T-helper 9 cell (primary cell): ENCODE data around the gene GLI1.
"Not testable (repeated sequence)": the region's sequence is repeated elsewhere in the genome, so short reads cannot be mapped to it uniquely, and the experiment has no call there.

Experiments used
- DNase-seq: peaks from one replicate; pipeline ENCODE4 v3.0.0-alpha.2; 2020

Gene GLI1

GRCh38 chr12:57500213-57500612 lies 40.6 kb downstream of the GLI1 start:
- DNase-seq: no peak

GRCh38 chr12:57502311-57502969 lies 42.9 kb downstream of the GLI1 start:
- DNase-seq: not testable (repeated sequence)

- not testable (repeated sequence) for DNase-seq
Observed at GRCh38 chr12:57506541-57506940, 47.0 kb downstream of the GLI1 start.

DNA sequence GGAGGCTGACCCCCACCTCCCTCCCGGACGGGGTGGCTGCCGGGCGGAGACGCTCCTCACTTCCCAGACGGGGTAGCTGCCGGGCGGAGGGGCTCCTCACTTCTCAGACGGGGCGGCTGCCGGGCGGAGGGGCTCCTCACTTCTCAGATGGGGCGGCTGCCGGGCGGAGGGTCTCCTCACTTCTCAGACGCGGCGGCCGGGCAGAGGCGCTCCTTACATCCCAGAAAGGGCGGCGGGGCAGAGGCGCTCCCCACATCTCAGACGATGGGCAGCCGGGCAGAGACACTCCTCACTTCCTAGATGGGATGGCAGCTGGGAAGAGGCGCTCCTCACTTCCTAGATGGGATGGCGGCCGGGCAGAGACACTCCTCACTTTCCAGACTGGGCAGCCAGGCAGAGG lies 48.2 kb downstream of the GLI1 start:
- not testable (repeated sequence) for DNase-seq

DNA sequence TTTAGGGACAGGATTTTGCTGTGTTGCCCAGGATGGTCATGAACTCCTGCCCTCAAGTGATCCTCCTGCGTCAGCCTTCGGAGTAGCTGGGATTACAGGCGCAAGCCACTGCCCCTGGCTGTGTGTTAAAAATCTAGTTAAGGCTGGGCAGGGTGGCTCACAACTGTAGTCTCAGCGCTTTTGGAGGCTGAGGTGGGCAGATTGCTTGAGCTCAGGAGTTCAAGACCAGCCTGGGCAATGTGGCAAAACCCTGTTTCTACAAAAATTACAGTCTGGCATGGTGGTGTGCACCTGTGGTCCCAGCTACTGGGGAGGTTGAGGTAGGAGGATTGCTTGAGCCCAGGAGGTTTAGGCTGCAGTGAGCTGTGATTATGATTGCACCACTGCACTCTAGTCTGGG lies 51.6 kb downstream of the GLI1 start:
- DNase-seq: no peak

GRCh38 chr12:57511588-57512325 lies 52.2 kb downstream of the GLI1 start:
- DNase-seq: no peak

GRCh38 chr12:57512665-57513064 lies 53.1 kb downstream of the GLI1 start:
- no peak for DNase-seq

GRCh38 chr12:57513266-57513665 lies 53.7 kb downstream of the GLI1 start:
- no peak for DNase-seq

DNA sequence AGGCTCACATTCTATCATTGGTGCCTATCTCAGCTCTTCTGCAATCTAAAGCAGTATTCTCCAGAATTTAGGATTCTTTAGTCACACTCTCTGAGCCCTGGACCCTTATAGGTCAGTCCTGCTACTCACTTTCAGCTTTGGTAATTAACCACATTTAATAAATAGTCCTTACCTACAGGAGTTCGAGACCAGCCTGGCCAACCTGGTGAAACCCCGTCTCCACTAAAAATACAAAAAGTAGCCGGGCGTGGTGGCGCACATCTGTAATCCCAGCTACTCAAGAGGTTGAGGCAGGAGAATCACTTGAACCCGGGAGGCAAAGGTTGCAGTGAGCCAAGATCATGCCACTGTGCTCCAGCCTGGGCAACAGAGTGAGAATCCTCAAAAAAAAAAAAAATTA lies 54.1 kb downstream of the GLI1 start:
- DNase-seq: not testable (repeated sequence)

GRCh38 chr12:57514246-57514645 lies 54.7 kb downstream of the GLI1 start:
- DNase-seq: not testable (repeated sequence)

GRCh38 chr12:57514720-57515407 lies 55.3 kb downstream of the GLI1 start:
- no peak for DNase-seq

- DNase-seq: no peak
Observed at GRCh38 chr12:57515408-57515933, 55.9 kb downstream of the GLI1 start.

- DNase-seq: no peak
Observed at GRCh38 chr12:57515934-57516541, 56.5 kb downstream of the GLI1 start.

DNA sequence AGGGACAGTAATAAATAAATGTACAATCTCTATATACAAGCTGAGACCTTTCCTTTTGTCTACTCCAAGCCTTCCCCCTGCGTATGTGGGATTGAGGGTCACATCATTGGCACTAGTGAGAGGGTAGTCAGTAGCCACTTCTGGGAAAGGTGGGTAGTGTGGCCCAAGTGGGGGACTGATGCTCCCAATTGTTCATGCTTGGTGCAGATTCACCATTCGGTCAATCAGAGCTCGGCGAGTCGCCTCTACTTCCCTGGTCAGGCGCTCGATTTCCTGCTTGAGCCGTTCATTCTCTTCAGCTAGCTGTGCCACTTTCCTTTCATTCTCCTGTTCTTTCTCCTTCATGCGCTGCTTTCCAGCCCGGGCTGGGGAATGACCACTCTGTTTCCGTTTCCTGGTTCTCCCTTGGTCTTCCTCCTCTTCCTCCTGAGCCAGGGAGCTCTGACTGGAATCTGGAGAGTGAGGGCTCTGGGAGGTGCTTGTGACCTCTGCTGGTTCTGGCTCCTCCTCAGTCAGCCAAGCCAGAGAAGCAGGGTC lies 57.1 kb downstream of the GLI1 start:
- DNase-seq: no peak

GRCh38 chr12:57517187-57517586 lies 57.6 kb downstream of the GLI1 start:
- DNase-seq: no peak

GRCh38 chr12:57517718-57518117 lies 58.1 kb downstream of the GLI1 start:
- not testable (repeated sequence) for DNase-seq

DNA sequence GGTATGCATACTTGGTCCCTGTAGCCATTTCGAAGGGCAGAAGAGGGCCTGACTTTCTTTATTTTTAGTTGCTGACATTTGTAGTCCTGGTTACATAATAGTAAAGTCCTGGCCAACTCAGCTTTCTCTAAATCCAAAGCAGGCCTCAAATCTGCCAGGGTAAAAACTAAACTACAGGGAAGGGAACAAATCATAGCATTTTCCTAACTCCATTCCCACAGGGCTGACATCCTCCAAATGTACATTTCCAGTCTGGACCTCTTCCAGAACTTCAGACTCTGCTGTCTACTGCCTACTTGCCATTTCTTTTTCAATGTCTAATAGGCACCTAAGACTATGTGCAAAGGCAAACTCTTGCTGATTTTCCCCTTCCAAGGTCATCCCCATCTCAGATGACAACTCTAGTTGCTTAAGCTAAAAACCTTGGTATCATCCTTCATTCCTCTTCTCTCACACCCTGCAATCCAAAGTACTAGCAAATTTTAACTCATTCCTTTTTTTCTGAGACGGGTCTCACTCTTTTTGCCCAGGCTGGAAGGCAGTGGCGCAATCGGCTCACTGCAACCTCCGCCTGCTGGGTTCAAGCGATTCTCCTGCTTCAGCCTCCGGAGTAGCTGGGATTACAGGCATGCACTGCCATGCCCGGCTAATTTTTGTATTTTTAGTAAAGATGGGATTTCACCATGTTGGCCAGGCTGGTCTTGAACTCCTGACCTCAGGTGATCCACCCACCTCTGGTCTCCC lies 58.8 kb downstream of the GLI1 start:
- no peak for DNase-seq

GRCh38 chr12:57518920-57519795 lies 59.6 kb downstream of the GLI1 start:
- no peak for DNase-seq

DNA sequence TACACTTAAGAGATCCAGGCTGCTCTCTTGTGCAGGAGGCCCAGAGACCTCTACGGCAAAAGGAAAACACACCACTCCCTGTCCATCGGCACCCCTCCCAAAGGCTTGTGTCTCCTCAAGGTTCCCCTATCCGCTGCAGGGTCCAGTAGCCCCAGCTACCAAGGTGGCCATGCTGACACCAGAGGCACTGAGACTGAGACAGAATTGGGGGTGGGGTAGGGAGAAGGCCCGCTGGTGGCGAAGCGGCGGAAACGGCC lies 60.1 kb downstream of the GLI1 start:
- DNase-seq: peak; percentile 13

DNA sequence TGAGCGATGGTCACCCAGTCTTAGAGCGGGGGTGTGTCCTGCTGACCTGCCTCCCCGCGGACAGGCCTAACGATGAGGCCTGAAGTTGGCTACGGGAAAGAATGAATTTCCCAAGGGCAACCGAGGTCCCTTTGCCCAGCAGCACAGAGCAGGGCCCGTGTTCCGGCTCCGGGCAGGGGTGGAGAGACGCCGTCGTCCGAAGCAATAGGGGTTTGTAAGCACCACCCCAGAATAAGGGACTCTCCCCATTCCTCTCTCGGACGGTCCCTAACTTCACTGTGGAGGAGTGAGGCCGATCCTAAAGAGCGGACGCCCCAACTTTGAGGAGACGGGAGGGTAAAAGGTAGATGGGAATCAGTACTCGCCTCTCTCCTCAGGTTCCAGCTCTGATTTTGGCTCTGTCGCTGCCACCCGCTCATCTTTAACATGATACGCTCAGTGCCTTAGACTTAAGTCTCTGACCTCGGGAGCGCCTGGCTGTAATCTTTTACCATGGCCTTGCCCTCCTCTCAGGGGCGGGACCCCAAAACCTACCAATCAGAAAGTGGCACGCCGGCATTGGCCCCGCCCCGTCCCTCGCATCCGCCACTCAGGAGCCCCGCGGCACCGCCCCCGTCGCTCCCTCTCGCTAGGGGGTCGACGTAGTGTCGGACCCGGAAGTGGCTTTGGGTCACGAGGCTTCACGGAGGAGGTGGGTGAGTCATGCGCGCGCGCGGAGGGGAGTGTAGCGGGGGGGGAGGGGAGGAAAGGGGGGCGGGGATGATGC lies 60.7 kb downstream of the GLI1 start, which contains the start of gene DDIT3:
Gene DDIT3, minus strand, starts transcription at position 462 of the 766 bp plus-strand sequence. CDS start 3,108 bp downstream, outside the sequence.
- DNase-seq: peak; percentile 99
